K562 (cell line): ENCODE results near the gene KIF5A. TPM values are rescaled to one million over a fixed set of nuclear protein-coding genes. Genes with fewer than 3 reads are reported as not detected.
A peak's percentile ranks its signal among the peaks of the same experiment; 100 is the strongest.

Source experiments
- ATAC-seq: fragments of 200-7000 bp; cut with Tn5 transposase; 3 replicates; pipeline ENCODE4 v1.9.1; 2020; ENCODE audit warnings: moderate library complexity
- BruUV-seq: library from RNA; stranded (reverse); fragments of 400-500 nt; replicated peaks from 2 replicates; lab custom pipeline; 2021; lab: Mats Ljungman, UMichigan
- CTCF ChIA-PET: fragments of 300-600 bp; formaldehyde crosslinking; extraction: SDS; loops from one replicate; lab custom pipeline; 2021; ENCODE audit warnings: low intra/inter-chr PET ratio; lab: Yijun Ruan, JAX
- POLR2A ChIA-PET: fragments of 300-600, 350-650 bp; sonication (Branson Sonifier 250); formaldehyde crosslinking; extraction: SDS; loops from one replicate; lab custom pipeline; 2021; ENCODE audit warnings: antibody characterized with exemption, inconsistent platforms; lab: Yijun Ruan, JAX
- DNase-seq, 4 experiments: peaks; one replicate each; pipeline versions ENCODE4 v3.0.0 to v3.0.0-alpha.2; 2011 to 2018; ENCODE audit warnings: low spot score in 3 of 4, mixed read lengths in 3 of 4; ENCODE audit errors: extremely low read depth in 1 of 4
- FAIRE-seq: peaks from 2 replicates; lab custom pipeline; 2011; peaks lifted over from hg19 to GRCh38; lab: Jason Lieb, UNC
- H2AFZ ChIP-seq: 2 replicates; pipeline ENCODE4 v1.6.0; 2011; ENCODE audit warnings: low read depth, low read length, control low read depth, inconsistent platforms
- H3K27ac ChIP-seq: fragments of 200-600 bp; 3 replicates; pipeline ENCODE4 v1.8.0; 2011; ENCODE audit warnings: low read depth, mild to moderate bottlenecking, control low read depth, inconsistent platforms, low read length, moderate library complexity, mixed read lengths; ENCODE audit errors: extremely low read depth
- H3K27me3 ChIP-seq, 2 experiments: fragments of 300-600 bp in 1 of 2; 2 replicates in 1 of 2; 3 replicates in 1 of 2; pipeline versions ENCODE4 v1.6.0 to v1.8.0; 2011; ENCODE audit warnings: inconsistent platforms in 2 of 2, low read length in 2 of 2, mild to moderate bottlenecking in 1 of 2, mixed read lengths in 1 of 2, moderate library complexity in 1 of 2; ENCODE audit not compliant: control insufficient read depth in 2 of 2, insufficient read depth in 2 of 2
- H3K36me3 ChIP-seq: fragments of 300-600 bp; 3 replicates; pipeline ENCODE4 v1.8.0; 2011; ENCODE audit warnings: mild to moderate bottlenecking, low read length, inconsistent platforms; ENCODE audit not compliant: control insufficient read depth, insufficient read depth
- H3K4me1 ChIP-seq, 2 experiments: fragments of 200-600 bp in 1 of 2; replicated peaks in 1 of 2; 2 replicates in 1 of 2; 3 replicates in 1 of 2; pipeline versions ENCODE4 v1.5.1 to v1.8.0; 2011; ENCODE audit warnings: inconsistent platforms in 2 of 2, low read length in 2 of 2, mild to moderate bottlenecking in 1 of 2, mixed read lengths in 1 of 2, moderate library complexity in 1 of 2; ENCODE audit not compliant: control insufficient read depth in 2 of 2, insufficient read depth in 2 of 2
- H3K4me2 ChIP-seq: 2 replicates; pipeline ENCODE4 v1.6.1; 2011; ENCODE audit warnings: low read length, control low read depth, inconsistent platforms, mixed read lengths; ENCODE audit not compliant: insufficient read depth
- H3K4me3 ChIP-seq: fragments of 200-600 bp; sonication (generic), shearing (Covaris generic); 2 replicates; pipeline ENCODE4 v1.5.1; 2016; ENCODE audit warnings: control low read depth, inconsistent platforms
- H3K79me2 ChIP-seq: fragments of 200-600 bp; 3 replicates; pipeline ENCODE4 v1.8.0; 2011; ENCODE audit warnings: low read length, inconsistent platforms; ENCODE audit not compliant: control insufficient read depth, insufficient read depth
- H3K9ac ChIP-seq, 2 experiments: 2 replicates each; pipeline versions ENCODE4 v1.6.0 to v1.6.1; 2011; ENCODE audit warnings: low read depth in 2 of 2, low read length in 2 of 2, control low read depth in 1 of 2, inconsistent platforms in 1 of 2, mild to moderate bottlenecking in 1 of 2, mixed read lengths in 1 of 2; ENCODE audit not compliant: insufficient read depth in 1 of 2
- H3K9me1 ChIP-seq: one replicate; pipeline ENCODE4 v1.6.0; 2011; ENCODE audit warnings: inconsistent platforms, mild to moderate bottlenecking, low read length, moderate library complexity; ENCODE audit not compliant: control insufficient read depth, insufficient read depth
- H3K9me3 ChIP-seq: replicated peaks from 2 replicates; pipeline ENCODE4 v1.5.1; 2011; ENCODE audit warnings: low read depth, low read length, inconsistent platforms; ENCODE audit not compliant: control insufficient read depth, insufficient read depth
- H4K20me1 ChIP-seq: replicated peaks from 2 replicates; pipeline ENCODE4 v1.6.1; 2011; ENCODE audit warnings: low read length, inconsistent platforms, mixed read lengths; ENCODE audit not compliant: control insufficient read depth, insufficient read depth
- ARID3B ChIP-seq: fragments of 250-450 bp; sonication (Bioruptor Pico); IDR thresholded peaks from 2 replicates; pipeline ENCODE4 v1.4.0; 2020; ENCODE audit warnings: borderline replicate concordance
- ATF4 ChIP-seq: fragments of 450-650 bp; formaldehyde crosslinking; IDR thresholded peaks from 2 replicates; pipeline ENCODE4 v1.4.0; 2022; ENCODE audit warnings: mild to moderate bottlenecking, moderate library complexity
- HLTF ChIP-seq: fragments of 450-650 bp; IDR thresholded peaks from 2 replicates; pipeline ENCODE4 v1.6.1; 2016
- NFATC3 ChIP-seq: fragments of 450-650 bp; IDR thresholded peaks from 2 replicates; pipeline ENCODE4 v1.6.1; 2017; ENCODE audit warnings: mild to moderate bottlenecking
- NFXL1 ChIP-seq: fragments of 450-650 bp; formaldehyde crosslinking; IDR thresholded peaks from 2 replicates; pipeline ENCODE4 v1.4.0; 2021; ENCODE audit warnings: mild to moderate bottlenecking
- STAT5A ChIP-seq: IDR thresholded peaks from 2 replicates; pipeline ENCODE4 v1.6.1; 2012; ENCODE audit warnings: low read length, inconsistent platforms, borderline replicate concordance
- ZBTB33 ChIP-seq: sonication (generic); formaldehyde crosslinking; IDR thresholded peaks from 2 replicates; pipeline ENCODE4 v1.8.1; 2023; ENCODE audit warnings: mild to moderate bottlenecking, missing genetic modification reagents
- WGBS: fragments of 100-300 bp; shearing (Covaris generic); methylation state at CpG from one replicate; pipeline ENCODE4 v1.1.6; 2016; ENCODE audit warnings: low coverage, mixed read lengths; ENCODE audit not compliant: insufficient coverage; ENCODE audit errors: missing lambda C conversion rate; 5-methylcytosine and 5-hydroxymethylcytosine counted together
- in situ Hi-C: fragments of 300-500 bp; cut with MboI; formaldehyde crosslinking; loops from 4 replicates; pipeline ENCODE4 v1.15.0; 2018; ENCODE audit warnings: inconsistent platforms, mixed read lengths
- intact Hi-C: fragments of 100-400 bp; cut with micrococcal nuclease; formaldehyde crosslinking; loops from 2 replicates; pipeline ENCODE4 v1.14.2; 2022
- polyA plus RNA-seq, 8 experiments: library from polyadenylated mRNA; depleted of rRNA in 4 of 8; stranded (reverse) in 5 of 8; unstranded in 3 of 8; fragments of >200 nt; fragmentation: Nextera tagmentation in 2 of 8; fragmentation: Illumina TruSeq in 1 of 8; extraction: Ambion mirVana in 2 of 8; extraction: Trizol in 1 of 8; gene quantifications; 2 replicates each; pipeline versions ENCODE4 v1.2.1 to v1.2.3, GENCODE V29; 2011 to 2014; ENCODE audit warnings: inconsistent platforms in 1 of 8, missing spikeins in 1 of 8
- total RNA-seq, 7 experiments: library from RNA; depleted of rRNA in 6 of 7; stranded (reverse); fragments of >200 nt in 6 of 7; fragmentation: Illumina TruSeq in 2 of 7; extraction: Trizol in 2 of 7; gene quantifications; 2 replicates each; pipeline versions ENCODE4 v1.2.1 to v1.2.3, GENCODE V29; 2011 to 2021; ENCODE audit warnings: low replicate concordance in 1 of 7
- TF ChIP-seq, protein P1 (sequence below): fragments of 450-650 bp; formaldehyde crosslinking; IDR thresholded peaks from 2 replicates; pipeline ENCODE4 v1.4.0; 2020; ENCODE audit warnings: mild to moderate bottlenecking, moderate library complexity
- TF ChIP-seq, protein P2 (sequence below): sonication (generic); formaldehyde crosslinking; IDR thresholded peaks from 2 replicates; pipeline ENCODE4 v1.8.0; 2022; ENCODE audit warnings: mild to moderate bottlenecking, missing genetic modification reagents
- TF ChIP-seq, protein P3 (sequence below): fragments of 250-450 bp; sonication (Bioruptor Pico); IDR thresholded peaks from 2 replicates; pipeline ENCODE4 v1.9.0; 2021; ENCODE audit warnings: mild to moderate bottlenecking, inconsistent platforms

KIF5A gene
- total and polyA plus RNA-seq, 9 of the 15 experiments (the other 6 are each of a cell fraction or from before 2014, with no cell fraction given): 3.4 to 17.7 (median 8.0) TPM

DNA sequence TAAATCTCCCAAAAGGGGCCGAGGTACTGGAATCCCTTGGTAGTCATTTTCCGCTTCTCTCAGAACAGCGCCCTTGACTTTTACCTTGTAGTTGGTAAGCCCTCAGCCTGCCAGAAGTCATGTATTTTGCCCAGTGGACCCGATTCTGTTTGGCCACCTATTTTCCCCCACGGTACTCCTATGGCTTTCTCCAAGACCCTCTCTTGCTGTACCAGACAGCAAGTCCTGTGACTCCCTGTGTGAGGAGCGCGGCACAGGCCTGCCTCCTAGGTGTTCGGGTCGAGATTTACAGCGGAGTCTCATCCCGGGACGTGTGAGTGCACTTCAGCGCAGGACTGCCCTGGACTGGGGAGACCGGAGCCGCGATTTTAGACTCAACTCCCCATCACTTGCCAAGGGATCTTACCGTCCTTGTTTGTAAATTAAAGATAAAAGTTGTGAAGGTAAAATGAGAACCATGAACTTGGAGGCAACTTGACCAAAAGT, 28.3 kb upstream of the KIF5A start:
- ATAC-seq (peak; percentile 12), FAIRE-seq (no peak), DNase-seq (peak in 1 of 4 experiments; percentile 80)
- Histone ChIP-seq H3K9me1 (peaks cover 7% of the 10 kb centered on the region), H3K4me2 (peak overlapping the region; percentile 80), H3K9ac (peak overlapping the region; percentile 87 to 97), H3K79me2 (peaks cover 64% of the 10 kb centered on the region), H2AFZ (peak overlapping the region; percentile 93), H3K4me3 (peak overlapping the region; percentile 77), H3K9me3 (no peaks in the 10 kb centered on the region), H3K36me3 (peaks cover 60% of the 10 kb centered on the region), H3K27ac (peak overlapping the region; percentile 97), H4K20me1 (peaks cover 36% of the 10 kb centered on the region), H3K4me1 (peaks cover 46 to 49% of the 10 kb centered on the region in 2 experiments), H3K27me3 (no peaks in the 10 kb centered on the region)
- intact Hi-C loops: loop anchor here (1.0 to 5.0 kb wide), 7 partner anchors 26 to 216 kb away; partner anchors contain the start of genes AGAP2, DCTN2, GLI1 and MARS1
- CTCF ChIA-PET: no interaction called here
- WGBS: 9% methylated on average over 17 of the region's 17 CpGs
- POLR2A ChIA-PET: interaction anchor here (1.6 to 3.0 kb wide), 3 partner anchors 10 to 50 kb away, joined by 5 to 48 read pairs (median 25); no protein-coding TSS in a partner anchor
- in situ Hi-C loops: no loop called here
- no TSS peak for BruUV-seq
- TF ChIP-seq STAT5A (0 out of 2 replicates have a peak, but pooled peaks have one; percentile 0), NFATC3 (no peak), NFXL1 (no peak), ZBTB33 (no peak), ARID3B (CRISPR knock-in tag) (0 out of 2 replicates have a peak, but pooled peaks have one; percentile 70), ATF4 (CRISPR knock-in tag) (peak; percentile 45; the same call in 1 of the 2 replicates), HLTF (0 out of 2 replicates have a peak, but pooled peaks have one; percentile 4)
- TF ChIP-seq, protein P1, sequence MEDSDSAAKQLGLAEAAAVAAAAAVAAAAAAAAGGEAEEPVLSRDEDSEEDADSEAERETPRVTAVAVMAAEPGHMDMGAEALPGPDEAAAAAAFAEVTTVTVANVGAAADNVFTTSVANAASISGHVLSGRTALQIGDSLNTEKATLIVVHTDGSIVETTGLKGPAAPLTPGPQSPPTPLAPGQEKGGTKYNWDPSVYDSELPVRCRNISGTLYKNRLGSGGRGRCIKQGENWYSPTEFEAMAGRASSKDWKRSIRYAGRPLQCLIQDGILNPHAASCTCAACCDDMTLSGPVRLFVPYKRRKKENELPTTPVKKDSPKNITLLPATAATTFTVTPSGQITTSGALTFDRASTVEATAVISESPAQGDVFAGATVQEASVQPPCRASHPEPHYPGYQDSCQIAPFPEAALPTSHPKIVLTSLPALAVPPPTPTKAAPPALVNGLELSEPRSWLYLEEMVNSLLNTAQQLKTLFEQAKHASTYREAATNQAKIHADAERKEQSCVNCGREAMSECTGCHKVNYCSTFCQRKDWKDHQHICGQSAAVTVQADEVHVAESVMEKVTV (CRISPR knock-in tag): peak; percentile 34
- TF ChIP-seq, protein P2, sequence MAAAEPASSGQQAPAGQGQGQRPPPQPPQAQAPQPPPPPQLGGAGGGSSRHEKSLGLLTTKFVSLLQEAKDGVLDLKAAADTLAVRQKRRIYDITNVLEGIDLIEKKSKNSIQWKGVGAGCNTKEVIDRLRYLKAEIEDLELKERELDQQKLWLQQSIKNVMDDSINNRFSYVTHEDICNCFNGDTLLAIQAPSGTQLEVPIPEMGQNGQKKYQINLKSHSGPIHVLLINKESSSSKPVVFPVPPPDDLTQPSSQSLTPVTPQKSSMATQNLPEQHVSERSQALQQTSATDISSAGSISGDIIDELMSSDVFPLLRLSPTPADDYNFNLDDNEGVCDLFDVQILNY (CRISPR knock-in tag): no peak
- TF ChIP-seq, protein P3, sequence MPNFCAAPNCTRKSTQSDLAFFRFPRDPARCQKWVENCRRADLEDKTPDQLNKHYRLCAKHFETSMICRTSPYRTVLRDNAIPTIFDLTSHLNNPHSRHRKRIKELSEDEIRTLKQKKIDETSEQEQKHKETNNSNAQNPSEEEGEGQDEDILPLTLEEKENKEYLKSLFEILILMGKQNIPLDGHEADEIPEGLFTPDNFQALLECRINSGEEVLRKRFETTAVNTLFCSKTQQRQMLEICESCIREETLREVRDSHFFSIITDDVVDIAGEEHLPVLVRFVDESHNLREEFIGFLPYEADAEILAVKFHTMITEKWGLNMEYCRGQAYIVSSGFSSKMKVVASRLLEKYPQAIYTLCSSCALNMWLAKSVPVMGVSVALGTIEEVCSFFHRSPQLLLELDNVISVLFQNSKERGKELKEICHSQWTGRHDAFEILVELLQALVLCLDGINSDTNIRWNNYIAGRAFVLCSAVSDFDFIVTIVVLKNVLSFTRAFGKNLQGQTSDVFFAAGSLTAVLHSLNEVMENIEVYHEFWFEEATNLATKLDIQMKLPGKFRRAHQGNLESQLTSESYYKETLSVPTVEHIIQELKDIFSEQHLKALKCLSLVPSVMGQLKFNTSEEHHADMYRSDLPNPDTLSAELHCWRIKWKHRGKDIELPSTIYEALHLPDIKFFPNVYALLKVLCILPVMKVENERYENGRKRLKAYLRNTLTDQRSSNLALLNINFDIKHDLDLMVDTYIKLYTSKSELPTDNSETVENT: 0 out of 2 replicates have a peak, but pooled peaks have one; percentile 14
